ENCODE results near the gene FHAD1. TPM values are rescaled to one million over a fixed set of nuclear protein-coding genes. Genes with fewer than 3 reads are reported as not detected.

The FHAD1 gene
- total and polyA plus RNA-seq, 9 of the 15 experiments (the other 6 are each of a cell fraction or from before 2014, with no cell fraction given), result 0.32 to 2.1 (median 1.5) TPM; not detected in 1

GRCh38 chr1:15328351-15329103 lies 81.5 kb downstream of the FHAD1 start (continued):
- no peak for TF ChIP-seq REST (IDR thresholded peaks at IDR 0.05; ENCODE audit: borderline replicate concordance)
- TF ChIP-seq REST (CRISPR knock-in tag; IDR thresholded peaks at IDR 0.05; ENCODE audit: low read depth), result no peak
- no peak for TF ChIP-seq GTF2B (IDR thresholded peaks at IDR 0.05; ENCODE audit: extremely low read depth, insufficient read length)
- TF ChIP-seq MGA (IDR thresholded peaks at IDR 0.05), result no peak
- TF ChIP-seq MCM7 (IDR thresholded peaks at IDR 0.05), result no peak
- peak; percentile 70 to 85; a peak in 3 of 4 replicates for TF ChIP-seq MAZ (CRISPR knock-in tag; conservative IDR thresholded peaks at IDR 0.05 in 1 of 2, IDR thresholded peaks at IDR 0.05 in 1 of 2)

Data from K562 (cell line).